ENCODE measurements around the gene CENPT. TPM values are rescaled to one million over a fixed set of nuclear protein-coding genes. Genes with fewer than 3 reads are reported as not detected.

Gene CENPT
- total and polyA plus RNA-seq, 2 of the 13 experiments (the other 11 are each of a cell fraction or from before 2014, with no cell fraction given), result 40.9 to 43.3 TPM

DNA sequence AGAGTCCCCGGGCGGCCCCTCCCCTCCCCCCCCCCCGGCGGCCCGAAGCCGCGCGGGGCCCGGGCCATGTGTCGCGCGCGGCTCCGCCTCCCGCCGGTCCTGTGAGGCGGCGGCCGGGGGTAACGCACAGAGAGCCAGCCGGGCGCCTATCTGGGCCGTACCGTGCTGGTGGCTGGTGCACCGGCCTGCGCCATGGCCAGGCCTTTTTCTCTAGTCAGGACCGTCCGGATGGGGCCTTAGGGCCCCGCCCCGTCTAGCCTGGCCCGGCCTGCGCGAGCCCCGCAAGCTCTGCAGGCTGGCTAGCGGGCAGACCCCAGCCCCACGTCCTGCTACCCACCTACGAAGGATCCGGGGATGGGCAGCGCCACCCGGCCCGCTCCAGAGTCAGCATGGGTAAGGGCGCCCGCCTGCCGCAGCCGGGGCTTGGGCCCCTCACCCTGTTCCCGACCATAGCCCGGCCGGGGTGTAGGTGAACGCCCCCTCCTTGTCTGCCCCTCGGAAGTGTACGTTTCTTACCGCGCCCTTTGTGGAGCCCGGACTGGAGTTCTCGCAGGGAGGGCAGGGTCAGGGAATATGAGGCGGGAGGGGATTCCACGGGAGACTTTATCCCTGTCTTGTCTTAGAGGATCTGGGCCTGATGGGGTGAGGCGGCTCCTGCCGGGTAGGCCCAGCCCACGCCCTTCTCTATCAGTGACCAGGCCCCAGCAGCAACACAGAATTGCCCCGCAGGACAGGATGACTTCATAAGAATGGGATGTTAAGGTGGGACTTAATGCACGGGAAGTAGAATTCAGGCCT is at the start of gene CENPT (continued):
- 0 out of 2 replicates have a peak, but pooled peaks have one; percentile 46 for TF ChIP-seq ZNF891 (CRISPR knock-in tag; IDR thresholded peaks at IDR 0.05)
- TF ChIP-seq, protein P1, sequence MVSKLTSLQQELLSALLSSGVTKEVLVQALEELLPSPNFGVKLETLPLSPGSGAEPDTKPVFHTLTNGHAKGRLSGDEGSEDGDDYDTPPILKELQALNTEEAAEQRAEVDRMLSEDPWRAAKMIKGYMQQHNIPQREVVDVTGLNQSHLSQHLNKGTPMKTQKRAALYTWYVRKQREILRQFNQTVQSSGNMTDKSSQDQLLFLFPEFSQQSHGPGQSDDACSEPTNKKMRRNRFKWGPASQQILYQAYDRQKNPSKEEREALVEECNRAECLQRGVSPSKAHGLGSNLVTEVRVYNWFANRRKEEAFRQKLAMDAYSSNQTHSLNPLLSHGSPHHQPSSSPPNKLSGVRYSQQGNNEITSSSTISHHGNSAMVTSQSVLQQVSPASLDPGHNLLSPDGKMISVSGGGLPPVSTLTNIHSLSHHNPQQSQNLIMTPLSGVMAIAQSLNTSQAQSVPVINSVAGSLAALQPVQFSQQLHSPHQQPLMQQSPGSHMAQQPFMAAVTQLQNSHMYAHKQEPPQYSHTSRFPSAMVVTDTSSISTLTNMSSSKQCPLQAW (CRISPR knock-in tag; IDR thresholded peaks at IDR 0.05), result peak; percentile 63
- no peak for TF ChIP-seq REST (IDR thresholded peaks at IDR 0.05; ENCODE audit: borderline replicate concordance in 1 of 2, low read depth in 1 of 2, low read length in 2 of 2)
- TF ChIP-seq, protein P2, sequence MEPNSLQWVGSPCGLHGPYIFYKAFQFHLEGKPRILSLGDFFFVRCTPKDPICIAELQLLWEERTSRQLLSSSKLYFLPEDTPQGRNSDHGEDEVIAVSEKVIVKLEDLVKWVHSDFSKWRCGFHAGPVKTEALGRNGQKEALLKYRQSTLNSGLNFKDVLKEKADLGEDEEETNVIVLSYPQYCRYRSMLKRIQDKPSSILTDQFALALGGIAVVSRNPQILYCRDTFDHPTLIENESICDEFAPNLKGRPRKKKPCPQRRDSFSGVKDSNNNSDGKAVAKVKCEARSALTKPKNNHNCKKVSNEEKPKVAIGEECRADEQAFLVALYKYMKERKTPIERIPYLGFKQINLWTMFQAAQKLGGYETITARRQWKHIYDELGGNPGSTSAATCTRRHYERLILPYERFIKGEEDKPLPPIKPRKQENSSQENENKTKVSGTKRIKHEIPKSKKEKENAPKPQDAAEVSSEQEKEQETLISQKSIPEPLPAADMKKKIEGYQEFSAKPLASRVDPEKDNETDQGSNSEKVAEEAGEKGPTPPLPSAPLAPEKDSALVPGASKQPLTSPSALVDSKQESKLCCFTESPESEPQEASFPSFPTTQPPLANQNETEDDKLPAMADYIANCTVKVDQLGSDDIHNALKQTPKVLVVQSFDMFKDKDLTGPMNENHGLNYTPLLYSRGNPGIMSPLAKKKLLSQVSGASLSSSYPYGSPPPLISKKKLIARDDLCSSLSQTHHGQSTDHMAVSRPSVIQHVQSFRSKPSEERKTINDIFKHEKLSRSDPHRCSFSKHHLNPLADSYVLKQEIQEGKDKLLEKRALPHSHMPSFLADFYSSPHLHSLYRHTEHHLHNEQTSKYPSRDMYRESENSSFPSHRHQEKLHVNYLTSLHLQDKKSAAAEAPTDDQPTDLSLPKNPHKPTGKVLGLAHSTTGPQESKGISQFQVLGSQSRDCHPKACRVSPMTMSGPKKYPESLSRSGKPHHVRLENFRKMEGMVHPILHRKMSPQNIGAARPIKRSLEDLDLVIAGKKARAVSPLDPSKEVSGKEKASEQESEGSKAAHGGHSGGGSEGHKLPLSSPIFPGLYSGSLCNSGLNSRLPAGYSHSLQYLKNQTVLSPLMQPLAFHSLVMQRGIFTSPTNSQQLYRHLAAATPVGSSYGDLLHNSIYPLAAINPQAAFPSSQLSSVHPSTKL (CRISPR knock-in tag; IDR thresholded peaks at IDR 0.05), result peak; percentile 20; the same call in 1 of the 2 replicates
- TF ChIP-seq ZNF446 (CRISPR knock-in tag; IDR thresholded peaks at IDR 0.05), result peak; percentile 81; the same call in 1 of the 2 replicates
- TF ChIP-seq, protein P3, sequence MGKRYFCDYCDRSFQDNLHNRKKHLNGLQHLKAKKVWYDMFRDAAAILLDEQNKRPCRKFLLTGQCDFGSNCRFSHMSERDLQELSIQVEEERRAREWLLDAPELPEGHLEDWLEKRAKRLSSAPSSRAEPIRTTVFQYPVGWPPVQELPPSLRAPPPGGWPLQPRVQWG (CRISPR knock-in tag; IDR thresholded peaks at IDR 0.05; ENCODE audit: borderline replicate concordance, low read depth), result no peak
- peak; percentile 55; the same call in 1 of the 2 replicates for TF ChIP-seq ZNF451 (CRISPR knock-in tag; IDR thresholded peaks at IDR 0.05)
- TF ChIP-seq ZNF784 (CRISPR knock-in tag; IDR thresholded peaks at IDR 0.05; ENCODE audit: borderline replicate concordance), result no peak
- peak; percentile 47; the same call in 1 of the 2 replicates for TF ChIP-seq SAFB2 (CRISPR knock-in tag; IDR thresholded peaks at IDR 0.05; ENCODE audit: borderline replicate concordance, low read depth)
- TF ChIP-seq BATF2 (CRISPR knock-in tag; IDR thresholded peaks at IDR 0.05), result 0 out of 2 replicates have a peak, but pooled peaks have one; percentile 60
- TF ChIP-seq ETV6 (CRISPR knock-in tag; conservative IDR thresholded peaks at IDR 0.05), result peak; percentile 43; the same call in 1 of the 2 replicates
- 0 out of 2 replicates have a peak, but pooled peaks have one; percentile 20 for TF ChIP-seq MEIS1 (CRISPR knock-in tag; IDR thresholded peaks at IDR 0.05; ENCODE audit: borderline replicate concordance)
- 0 out of 2 replicates have a peak, but pooled peaks have one; percentile 24 for TF ChIP-seq ZKSCAN5 (CRISPR knock-in tag; IDR thresholded peaks at IDR 0.05)
- peak; percentile 75 for TF ChIP-seq PTBP1 (IDR thresholded peaks at IDR 0.05; ENCODE audit: low read depth, low read length, poor library complexity, severe bottlenecking)
